Keratinocyte (primary cell): ENCODE results near the gene DENND4C. TPM values are rescaled to one million over a fixed set of nuclear protein-coding genes. Genes with fewer than 3 reads are reported as not detected.

Experiments
- DNase-seq: peaks from one replicate; pipeline ENCODE4 v3.0.0-alpha.2; 2011; ENCODE audit warnings: low read depth, missing footprints, low spot score
- FAIRE-seq: peaks from 2 replicates; lab custom pipeline; 2011; peaks lifted over from hg19 to GRCh38; lab: Jason Lieb, UNC
- H2AFZ ChIP-seq: 2 replicates; pipeline ENCODE4 v1.6.0; 2012; ENCODE audit warnings: low read length, control low read depth, inconsistent platforms; ENCODE audit not compliant: control insufficient read depth
- H3K27ac ChIP-seq: 2 replicates; pipeline ENCODE4 v1.5.1; 2011; ENCODE audit warnings: low read length; ENCODE audit not compliant: control insufficient read depth, insufficient read depth
- H3K27me3 ChIP-seq: 3 replicates; pipeline ENCODE4 v1.6.0; 2011; ENCODE audit warnings: low read length; ENCODE audit not compliant: control insufficient read depth, insufficient read depth; ENCODE audit errors: extremely low read depth
- H3K36me3 ChIP-seq, 2 experiments: 2 replicates in 1 of 2; 3 replicates in 1 of 2; pipeline ENCODE4 v1.5.1; 2011; ENCODE audit warnings: low read length in 2 of 2, mild to moderate bottlenecking in 1 of 2; ENCODE audit not compliant: control insufficient read depth in 2 of 2, insufficient read depth in 2 of 2; ENCODE audit errors: extremely low read depth in 1 of 2
- H3K4me1 ChIP-seq: 3 replicates; pipeline ENCODE4 v1.5.1; 2011; ENCODE audit warnings: low read length; ENCODE audit not compliant: control insufficient read depth, insufficient read depth; ENCODE audit errors: extremely low read depth
- H3K4me2 ChIP-seq: 3 replicates; pipeline ENCODE4 v1.6.0; 2011; ENCODE audit warnings: low read depth, low read length; ENCODE audit not compliant: control insufficient read depth, insufficient read depth; ENCODE audit errors: extremely low read depth
- H3K4me3 ChIP-seq, 3 experiments: fragments of 200-600 bp in 1 of 3; sonication (generic) in 1 of 3; 2 replicates in 2 of 3; 3 replicates in 1 of 3; pipeline ENCODE4 v1.5.1; 2011 to 2016; ENCODE audit warnings: low read length in 3 of 3, mild to moderate bottlenecking in 3 of 3, control low read depth in 2 of 3, inconsistent platforms in 1 of 3, low read depth in 1 of 3, mixed read lengths in 1 of 3, mixed run types in 1 of 3, moderate library complexity in 1 of 3; ENCODE audit not compliant: control insufficient read depth in 2 of 3, insufficient read depth in 2 of 3; ENCODE audit errors: extremely low read depth in 1 of 3
- H3K79me2 ChIP-seq: 2 replicates; pipeline ENCODE4 v1.6.0; 2012; ENCODE audit warnings: low read length; ENCODE audit not compliant: control insufficient read depth, insufficient read depth
- H3K9ac ChIP-seq: 3 replicates; pipeline ENCODE4 v1.6.0; 2011; ENCODE audit warnings: low read length; ENCODE audit not compliant: control insufficient read depth, insufficient read depth; ENCODE audit errors: extremely low read depth
- H3K9me1 ChIP-seq: 3 replicates; pipeline ENCODE4 v1.6.0; 2011; ENCODE audit warnings: low read length; ENCODE audit not compliant: control insufficient read depth, insufficient read depth; ENCODE audit errors: extremely low read depth
- H3K9me3 ChIP-seq: 2 replicates; pipeline ENCODE4 v1.5.1; 2012; ENCODE audit warnings: low read depth, low read length; ENCODE audit not compliant: control insufficient read depth
- H4K20me1 ChIP-seq: 3 replicates; pipeline ENCODE4 v1.6.0; 2011; ENCODE audit warnings: low read length; ENCODE audit not compliant: control insufficient read depth, insufficient read depth; ENCODE audit errors: extremely low read depth
- CTCF ChIP-seq, 3 experiments: IDR thresholded peaks in 1 of 3; conservative IDR thresholded peaks in 1 of 3; optimal IDR thresholded peaks in 1 of 3; 2 replicates in 2 of 3; 3 replicates in 1 of 3; pipeline versions ENCODE3 to v1.5.1; 2011; ENCODE audit warnings: low read length in 3 of 3, mild to moderate bottlenecking in 3 of 3, moderate library complexity in 2 of 3, control low read depth in 1 of 3, inconsistent platforms in 1 of 3; ENCODE audit not compliant: insufficient read depth in 2 of 3; ENCODE audit errors: extremely low read depth in 1 of 3
- EZH2 ChIP-seq: IDR thresholded peaks from one replicate; pipeline ENCODE4 v1.6.1; 2012; ENCODE audit warnings: inconsistent platforms, mild to moderate bottlenecking, low read length, moderate library complexity
- dilution Hi-C: fragments of 300-500 bp; cut with MboI; formaldehyde crosslinking; loops from one replicate; pipeline ENCODE4 v1.7.0; 2020; ENCODE audit warnings: low sequenced_read_pairs; ENCODE audit not compliant: extremely low pct_ligation_motif_present
- polyA plus RNA-seq, 5 experiments: library from polyadenylated mRNA; depleted of rRNA in 3 of 5; stranded (reverse) in 3 of 5; stranded (forward) in 1 of 5; unstranded in 1 of 5; fragments of >200 nt; gene quantifications; 1 replicate in 1 of 5; 2 replicates in 3 of 5; 3 replicates in 1 of 5; pipeline versions ENCODE4 v1.2.1 to v1.2.3, GENCODE V29; 2011 to 2012; ENCODE audit warnings: missing spikeins in 2 of 5, low read depth in 1 of 5, low replicate concordance in 1 of 5

Gene DENND4C
- polyA plus RNA-seq, 1 donor (not counting 4 experiments of a cell fraction or from before 2014, with no cell fraction given): 25.6 TPM

DNA sequence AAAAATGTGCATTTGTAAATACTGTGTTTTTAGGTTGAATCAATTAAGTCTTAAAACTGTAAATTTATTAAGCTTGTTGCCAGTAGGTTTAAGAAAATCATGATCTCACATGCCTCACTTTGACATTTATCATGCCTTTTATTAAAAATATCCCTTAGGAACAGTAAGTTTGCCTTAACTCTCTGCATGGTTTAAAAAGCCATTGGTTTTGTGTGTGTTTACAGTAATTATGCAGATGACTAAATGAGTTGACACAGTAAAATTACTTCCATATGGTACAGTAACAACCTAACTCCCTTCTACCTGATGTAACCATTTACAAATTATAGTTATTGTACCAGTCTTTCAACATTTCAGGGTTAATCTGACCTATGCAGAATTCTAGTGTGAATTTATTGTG is 143.0 kb downstream of the DENND4C start:
- DNase-seq (no peak), FAIRE-seq (no peak)
- Histone ChIP-seq H4K20me1 (peaks cover 19% of the 10 kb centered on the region), H3K27ac (no peak overlapping the region), H3K4me2 (no peak overlapping the region), H2AFZ (no peak overlapping the region), H3K36me3 (peaks cover 18 to 38% of the 10 kb centered on the region in 2 experiments), H3K4me1 (peaks cover 17% of the 10 kb centered on the region), H3K9me1 (no peaks in the 10 kb centered on the region), H3K9me3 (no peaks in the 10 kb centered on the region), H3K79me2 (peaks cover 20% of the 10 kb centered on the region), H3K9ac (no peak overlapping the region), H3K4me3 (no peak overlapping the region), H3K27me3 (no peaks in the 10 kb centered on the region)
- TF ChIP-seq CTCF (optimal IDR thresholded peaks at IDR 0.05 in 1 of 3, IDR thresholded peaks at IDR 0.05 in 1 of 3, conservative IDR thresholded peaks at IDR 0.05 in 1 of 3; ENCODE audit: extremely low read depth in 1 of 3, insufficient read depth in 2 of 3, low read length in 3 of 3): no peak
- TF ChIP-seq EZH2: no peak
- dilution Hi-C loops: loop anchor here (10.0 kb wide), 1 partner anchor 81 kb away; no protein-coding TSS in a partner anchor

DNA sequence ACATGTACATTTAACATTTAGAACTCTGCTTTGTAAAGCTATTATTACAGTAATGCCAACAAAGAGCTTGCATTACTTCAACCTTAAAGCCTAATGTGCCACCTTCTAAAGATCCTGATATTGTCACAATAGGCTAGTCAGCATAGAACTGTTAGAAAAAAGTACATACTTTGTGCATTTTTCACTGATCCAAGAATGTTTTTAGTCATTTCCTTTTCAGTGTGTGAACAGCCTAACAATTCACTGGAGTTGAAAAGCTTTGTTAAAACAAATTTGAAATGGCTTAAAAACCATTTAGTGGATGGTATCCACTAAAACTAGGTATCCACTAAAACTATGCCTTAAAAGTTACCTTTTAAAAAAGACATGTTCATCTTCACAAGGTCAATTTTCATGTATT is 145.0 kb downstream of the DENND4C start:
- Histone ChIP-seq H2AFZ (no peak overlapping the region), H3K27me3 (no peaks in the 10 kb centered on the region), H3K4me1 (peaks cover 17% of the 10 kb centered on the region), H3K36me3 (peaks cover 18 to 48% of the 10 kb centered on the region in 2 experiments), H4K20me1 (peaks cover 21% of the 10 kb centered on the region), H3K79me2 (peaks cover 35% of the 10 kb centered on the region), H3K27ac (no peak overlapping the region), H3K9me3 (no peaks in the 10 kb centered on the region), H3K4me2 (no peak overlapping the region), H3K9me1 (no peaks in the 10 kb centered on the region), H3K4me3 (no peak overlapping the region), H3K9ac (no peak overlapping the region)
- FAIRE-seq: no peak
- no peak for DNase-seq
- dilution Hi-C loops: loop anchor here (10.0 kb wide), 1 partner anchor 79 kb away; no protein-coding TSS in a partner anchor
- TF ChIP-seq EZH2: no peak
- TF ChIP-seq CTCF (optimal IDR thresholded peaks at IDR 0.05 in 1 of 3, IDR thresholded peaks at IDR 0.05 in 1 of 3, conservative IDR thresholded peaks at IDR 0.05 in 1 of 3; ENCODE audit: extremely low read depth in 1 of 3, insufficient read depth in 2 of 3, low read length in 3 of 3): no peak
